GM06990 (cell line): ENCODE results near the gene FUT7.
A peak's percentile ranks its signal among the peaks of the same experiment; 100 is the strongest.

Experiments
- DNase-seq: peaks from one replicate; pipeline ENCODE4 v3.0.0-alpha.2; 2011; ENCODE audit not compliant: insufficient read length; ENCODE audit errors: extremely low read depth
- H3K27me3 ChIP-seq: replicated peaks from 2 replicates; pipeline ENCODE4 v1.6.0; 2011; ENCODE audit warnings: low read length; ENCODE audit not compliant: control insufficient read depth, insufficient read depth
- H3K36me3 ChIP-seq: 2 replicates; pipeline ENCODE4 v1.5.1; 2011; ENCODE audit warnings: low read length; ENCODE audit not compliant: control insufficient read depth, insufficient read depth
- H3K4me3 ChIP-seq: replicated peaks from 2 replicates; pipeline ENCODE4 v1.5.1; 2011; ENCODE audit warnings: low read depth, mild to moderate bottlenecking, control low read depth, low read length
- CTCF ChIP-seq: IDR thresholded peaks from 2 replicates; pipeline ENCODE4 v1.5.1; 2011; ENCODE audit warnings: low read length, control low read depth, mild to moderate bottlenecking, inconsistent platforms; ENCODE audit not compliant: insufficient read depth, poor library complexity, severe bottlenecking

The FUT7 gene

GRCh38 chr9:137045294-137046087 is 13.6 kb upstream of the FUT7 start:
- no peaks in the 10 kb centered on the region; the same call in 1 of the 2 replicates for H3K27me3 ChIP-seq
- H3K4me3 ChIP-seq, result peak overlapping the region; percentile 22; the same call in 1 of the 2 replicates
- TF ChIP-seq CTCF, result no peak
- no peaks in the 10 kb centered on the region for H3K36me3 ChIP-seq
- no peak for DNase-seq

GRCh38 chr9:137044502-137045177 is 12.8 kb upstream of the FUT7 start:
- no peak overlapping the region for H3K4me3 ChIP-seq
- no peaks in the 10 kb centered on the region; the same call in 1 of the 2 replicates for H3K27me3 ChIP-seq
- no peak for DNase-seq
- no peak for TF ChIP-seq CTCF
- no peaks in the 10 kb centered on the region for H3K36me3 ChIP-seq

- no peak for DNase-seq
- H3K27me3 ChIP-seq, result no peaks in the 10 kb centered on the region; the same call in 1 of the 2 replicates
- TF ChIP-seq CTCF, result no peak
- no peak overlapping the region for H3K4me3 ChIP-seq
- H3K36me3 ChIP-seq, result no peaks in the 10 kb centered on the region
Measured at GRCh38 chr9:137044037-137044436, 12.1 kb upstream of the FUT7 start.

GRCh38 chr9:137042751-137043727 is 11.2 kb upstream of the FUT7 start:
- DNase-seq, result no peak
- no peak for TF ChIP-seq CTCF
- H3K27me3 ChIP-seq, result no peaks in the 10 kb centered on the region; the same call in 1 of the 2 replicates
- H3K36me3 ChIP-seq, result no peaks in the 10 kb centered on the region
- H3K4me3 ChIP-seq, result no peak overlapping the region

- no peak overlapping the region for H3K4me3 ChIP-seq
- DNase-seq, result no peak
- TF ChIP-seq CTCF, result no peak
- H3K27me3 ChIP-seq, result no peaks in the 10 kb centered on the region; the same call in 1 of the 2 replicates
- H3K36me3 ChIP-seq, result no peaks in the 10 kb centered on the region
Measured at GRCh38 chr9:137041124-137041523, 9.2 kb upstream of the FUT7 start.
